Tibial artery (tissue), 4 donors: ENCODE data around the gene BSPH1.

Experiments
- DNase-seq, 2 donors: peaks; one replicate each; pipeline ENCODE4 v3.0.0-alpha.2; 2019
- H3K27ac ChIP-seq, 2 donors: fragments of 200-600 bp; sonication (generic) in 1 of 2; 1 replicate in 1 of 2; 2 replicates in 1 of 2; pipeline ENCODE4 v1.5.1; 2018 to 2019; ENCODE audit warnings: mild to moderate bottlenecking in 1 of 2
- H3K27me3 ChIP-seq, 2 donors: fragments of 200-600 bp; sonication (generic) in 1 of 2; one replicate each; pipeline versions ENCODE4 v1.5.1 to v1.6.0; 2016 to 2019
- H3K36me3 ChIP-seq, 3 donors: fragments of 200-600 bp; sonication (generic) in 2 of 3; one replicate each; pipeline ENCODE4 v1.5.1; 2016 to 2019; ENCODE audit warnings: mild to moderate bottlenecking in 2 of 3
- H3K4me1 ChIP-seq, 4 donors: fragments of 200-600 bp; sonication (generic) in 2 of 4; 1 replicate in 3 of 4; 2 replicates in 1 of 4; pipeline ENCODE4 v1.5.1; 2016 to 2019
- H3K4me3 ChIP-seq, 2 donors: fragments of 200-600 bp; sonication (generic) in 1 of 2; 1 replicate in 1 of 2; 2 replicates in 1 of 2; pipeline ENCODE4 v1.5.1; 2018 to 2019; ENCODE audit warnings: mild to moderate bottlenecking in 2 of 2
- H3K9me3 ChIP-seq, 3 donors: fragments of 200-600 bp; sonication (generic) in 1 of 3; one replicate each; pipeline ENCODE4 v1.5.1; 2016 to 2019
- intact Hi-C: fragments of 100-400 bp; cut with DNase I; formaldehyde crosslinking; loops from one replicate; pipeline ENCODE4 v1.15.0; 2023; ENCODE audit warnings: low total_unique reads
- TF ChIP-seq, protein P1 (sequence below), 2 experiments: fragments of 200-600 bp in 1 of 2; fragments of 450-650 bp in 1 of 2; IDR thresholded peaks; one replicate each; pipeline ENCODE4 v1.5.1; 2017 to 2019; ENCODE audit warnings: antibody characterized with exemption in 2 of 2, mild to moderate bottlenecking in 1 of 2, moderate library complexity in 1 of 2

The BSPH1 gene

GRCh38 chr19:48004236-48004635 lies 12.3 kb upstream of the BSPH1 start:
- H3K4me3 ChIP-seq, result no peak overlapping the region
- H3K27ac ChIP-seq, result no peak overlapping the region
- peaks cover 0 to 15% of the 10 kb centered on the region in 2 donors for H3K27me3 ChIP-seq
- TF ChIP-seq, protein P1, sequence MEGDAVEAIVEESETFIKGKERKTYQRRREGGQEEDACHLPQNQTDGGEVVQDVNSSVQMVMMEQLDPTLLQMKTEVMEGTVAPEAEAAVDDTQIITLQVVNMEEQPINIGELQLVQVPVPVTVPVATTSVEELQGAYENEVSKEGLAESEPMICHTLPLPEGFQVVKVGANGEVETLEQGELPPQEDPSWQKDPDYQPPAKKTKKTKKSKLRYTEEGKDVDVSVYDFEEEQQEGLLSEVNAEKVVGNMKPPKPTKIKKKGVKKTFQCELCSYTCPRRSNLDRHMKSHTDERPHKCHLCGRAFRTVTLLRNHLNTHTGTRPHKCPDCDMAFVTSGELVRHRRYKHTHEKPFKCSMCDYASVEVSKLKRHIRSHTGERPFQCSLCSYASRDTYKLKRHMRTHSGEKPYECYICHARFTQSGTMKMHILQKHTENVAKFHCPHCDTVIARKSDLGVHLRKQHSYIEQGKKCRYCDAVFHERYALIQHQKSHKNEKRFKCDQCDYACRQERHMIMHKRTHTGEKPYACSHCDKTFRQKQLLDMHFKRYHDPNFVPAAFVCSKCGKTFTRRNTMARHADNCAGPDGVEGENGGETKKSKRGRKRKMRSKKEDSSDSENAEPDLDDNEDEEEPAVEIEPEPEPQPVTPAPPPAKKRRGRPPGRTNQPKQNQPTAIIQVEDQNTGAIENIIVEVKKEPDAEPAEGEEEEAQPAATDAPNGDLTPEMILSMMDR (IDR thresholded peaks at IDR 0.05), result no peak
- intact Hi-C loops, result loop anchor here (5.0 kb wide), 1 partner anchor 48 kb away; no protein-coding TSS in a partner anchor
- no peaks in the 10 kb centered on the region for H3K36me3 ChIP-seq
- H3K9me3 ChIP-seq, result no peaks in the 10 kb centered on the region
- DNase-seq, result no peak
- no peaks in the 10 kb centered on the region for H3K4me1 ChIP-seq

GRCh38 chr19:48000846-48001245 lies 8.9 kb upstream of the BSPH1 start:
- Histone ChIP-seq H3K9me3 (no peaks in the 10 kb centered on the region), H3K4me1 (no peaks in the 10 kb centered on the region), H3K4me3 (no peak overlapping the region), H3K27me3 (peaks cover 0 to 10% of the 10 kb centered on the region in 2 donors), H3K36me3 (no peaks in the 10 kb centered on the region), H3K27ac (no peak overlapping the region)
- TF ChIP-seq, protein P1 (IDR thresholded peaks at IDR 0.05), result no peak
- intact Hi-C loops, result loop anchor here (5.0 kb wide), 1 partner anchor 51 kb away; no protein-coding TSS in a partner anchor
- no peak for DNase-seq

DNA sequence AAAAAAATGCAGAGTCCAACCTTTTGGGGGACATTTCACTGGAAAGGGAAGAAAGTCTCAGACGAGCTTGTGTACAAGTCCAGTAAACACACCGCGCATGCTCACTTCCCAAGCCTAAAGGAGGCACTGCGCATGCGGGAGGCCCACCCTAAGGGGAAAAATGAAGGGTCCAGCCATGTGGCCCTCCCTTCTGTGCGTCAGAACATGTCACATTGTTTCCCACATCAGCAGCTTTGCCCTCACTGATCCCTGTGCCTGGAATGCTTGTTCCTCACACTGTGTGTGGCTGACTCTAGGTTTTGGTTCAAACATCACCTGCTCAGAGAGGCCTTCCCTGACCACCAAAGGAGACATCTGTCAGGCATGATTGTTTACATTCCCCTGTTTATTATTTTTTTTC lies 6.8 kb upstream of the BSPH1 start:
- Histone ChIP-seq H3K36me3 (no peaks in the 10 kb centered on the region), H3K4me3 (no peak overlapping the region), H3K27ac (no peak overlapping the region), H3K9me3 (no peaks in the 10 kb centered on the region), H3K27me3 (peaks cover 0 to 8% of the 10 kb centered on the region in 2 donors), H3K4me1 (no peaks in the 10 kb centered on the region)
- intact Hi-C loops, result no loop called here
- no peak for DNase-seq
- TF ChIP-seq, protein P1 (IDR thresholded peaks at IDR 0.05), result no peak

DNA sequence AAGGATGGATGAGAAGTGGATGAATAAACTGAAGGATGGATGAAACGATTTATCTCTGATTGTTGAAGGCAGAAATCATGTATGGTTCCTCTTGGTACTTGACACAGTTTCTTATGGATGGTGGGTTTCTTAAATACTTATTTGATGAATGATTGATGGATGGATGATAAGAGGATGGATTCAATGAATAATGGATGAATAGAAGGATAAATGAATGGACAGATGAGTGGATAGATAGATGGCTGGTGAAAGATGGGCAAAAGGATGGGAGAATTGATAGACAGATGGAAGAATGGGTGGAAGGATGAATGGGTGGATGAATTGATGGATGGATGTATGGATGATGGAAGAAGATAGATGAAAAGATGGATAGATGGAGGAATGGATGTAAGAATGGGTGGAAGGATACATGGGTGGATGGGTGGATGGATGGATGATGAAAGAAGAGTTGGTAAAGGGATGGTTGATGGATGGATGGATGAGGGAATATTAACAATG lies 4.3 kb upstream of the BSPH1 start:
- intact Hi-C loops, result no loop called here
- Histone ChIP-seq H3K9me3 (no peaks in the 10 kb centered on the region), H3K27me3 (peaks cover 0 to 20% of the 10 kb centered on the region in 2 donors), H3K36me3 (no peaks in the 10 kb centered on the region), H3K27ac (no peak overlapping the region), H3K4me3 (no peak overlapping the region), H3K4me1 (no peaks in the 10 kb centered on the region)
- DNase-seq, result no peak
- TF ChIP-seq, protein P1 (IDR thresholded peaks at IDR 0.05), result no peak

DNA sequence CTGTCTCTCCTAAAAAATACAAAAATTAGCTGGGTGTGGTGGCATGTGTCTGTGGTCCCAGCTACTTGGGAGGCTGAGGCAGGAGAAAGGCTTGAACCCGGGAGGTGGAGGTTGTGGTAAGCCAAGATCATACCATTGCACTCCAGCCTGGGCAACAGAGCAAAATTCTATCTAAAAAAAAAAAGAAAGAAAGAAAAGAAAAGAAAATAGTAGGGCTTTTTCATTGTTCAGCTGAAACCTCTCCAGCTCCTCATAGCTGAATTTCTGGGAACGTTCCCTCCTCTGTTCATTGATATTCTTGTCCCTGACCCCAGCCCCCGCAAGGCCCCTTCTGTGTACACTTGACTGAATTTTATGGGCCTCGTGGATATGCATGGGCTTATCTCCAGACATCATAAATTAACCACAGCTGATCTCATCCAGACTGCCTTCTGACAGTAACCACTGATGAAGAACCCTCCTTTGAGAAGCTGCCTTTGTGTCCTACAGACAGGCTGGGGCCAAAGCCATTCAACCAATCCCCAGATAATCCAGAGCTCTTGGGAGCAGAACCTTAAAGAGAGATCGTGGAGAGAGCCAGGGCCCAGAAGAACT lies 2.3 kb upstream of the BSPH1 start, which contains the start of gene ELSPBP1:
TSS of gene ELSPBP1 (plus strand) at position 424 of the 594 bp plus-strand sequence. CDS start 14,036 bp downstream, outside the sequence.
- no peak within 1 kb of the TSS for H3K4me3 ChIP-seq
- no peak for DNase-seq
- TF ChIP-seq, protein P1 (IDR thresholded peaks at IDR 0.05), result no peak
- H3K36me3 ChIP-seq, result no peaks in the 10 kb centered on the region
- H3K27me3 ChIP-seq, result peaks cover 0 to 27% of the 10 kb centered on the region in 2 donors
- H3K9me3 ChIP-seq, result no peaks in the 10 kb centered on the region
- H3K4me1 ChIP-seq, result no peaks in the 10 kb centered on the region
- H3K27ac ChIP-seq, result no peak within 1 kb of the TSS
- intact Hi-C loops, result no loop called here
